Glutamatergic neuron (in vitro differentiated cells): ENCODE data around the gene TMPRSS9. TPM values are rescaled to one million over a fixed set of nuclear protein-coding genes. Genes with fewer than 3 reads are reported as not detected.
A peak's percentile ranks its signal among the peaks of the same experiment; 100 is the strongest.

Experiments used
- DNase-seq: peaks from one replicate; pipeline ENCODE4 v3.0.0; 2022
- H3K27ac Mint-ChIP-seq: one replicate; pipeline ENCODE4 v1.8.0; 2020; ENCODE audit warnings: mild to moderate bottlenecking, mixed read lengths, inconsistent platforms; ENCODE audit not compliant: unreplicated experiment
- H3K27me3 Mint-ChIP-seq: one replicate; pipeline ENCODE4 v1.8.0; 2020; ENCODE audit warnings: mild to moderate bottlenecking, moderate library complexity, mixed read lengths, inconsistent platforms; ENCODE audit not compliant: unreplicated experiment
- H3K36me3 Mint-ChIP-seq: one replicate; pipeline ENCODE4 v1.8.0; 2020; ENCODE audit warnings: mild to moderate bottlenecking, mixed read lengths, inconsistent platforms; ENCODE audit not compliant: unreplicated experiment
- H3K4me1 Mint-ChIP-seq: one replicate; pipeline ENCODE4 v1.8.0; 2020; ENCODE audit warnings: mild to moderate bottlenecking, low read depth, mixed read lengths, inconsistent platforms; ENCODE audit not compliant: unreplicated experiment
- H3K4me3 Mint-ChIP-seq: one replicate; pipeline ENCODE4 v1.8.0; 2020; ENCODE audit warnings: mild to moderate bottlenecking, mixed read lengths, inconsistent platforms; ENCODE audit not compliant: unreplicated experiment
- H3K9me3 Mint-ChIP-seq: one replicate; pipeline ENCODE4 v1.8.0; 2020; ENCODE audit warnings: mild to moderate bottlenecking, moderate library complexity, mixed read lengths, inconsistent platforms; ENCODE audit not compliant: unreplicated experiment
- total RNA-seq: library from RNA; stranded (reverse); fragmentation: NEBNext Ultra II Directional; extraction: Animal tissue kit (Norgen Biotek cat#: 25700); gene quantifications from one replicate; pipeline ENCODE4 v1.2.1, GENCODE V29; 2021; ENCODE audit not compliant: unreplicated experiment
- TF ChIP-seq, protein P1 (sequence below): fragments of 200-600 bp; sonication (generic); IDR thresholded peaks from one replicate; pipeline ENCODE4 v1.5.0; 2021; ENCODE audit not compliant: partially characterized antibody, unreplicated experiment

The TMPRSS9 gene
- total RNA-seq, 1 donor from 2014 or later, result 0.29 TPM

DNA sequence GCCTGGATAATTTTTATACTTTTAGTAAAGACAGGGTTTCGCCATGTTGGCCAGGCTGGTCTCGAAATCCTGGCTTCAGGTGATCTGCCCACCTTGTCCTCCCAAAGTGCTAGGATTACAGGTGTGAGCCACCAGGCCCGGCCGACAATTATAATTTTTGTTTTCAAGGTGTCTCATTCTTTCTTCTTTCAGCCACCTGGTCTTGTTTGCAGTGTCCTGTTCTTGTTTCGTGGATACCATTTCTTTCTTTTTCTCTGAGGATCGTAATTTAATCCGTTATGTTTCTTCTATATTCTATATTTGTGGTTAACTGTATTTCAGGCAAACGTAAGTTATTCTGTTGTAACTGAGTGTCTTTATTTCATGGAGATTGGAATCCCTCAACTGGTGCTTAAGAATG is 51.6 kb downstream of the TMPRSS9 start:
- Mint-ChIP-seq H3K36me3 (peaks cover 16% of the 10 kb centered on the region), H3K4me3 (no peak overlapping the region), H3K27ac (no peak overlapping the region)

DNA sequence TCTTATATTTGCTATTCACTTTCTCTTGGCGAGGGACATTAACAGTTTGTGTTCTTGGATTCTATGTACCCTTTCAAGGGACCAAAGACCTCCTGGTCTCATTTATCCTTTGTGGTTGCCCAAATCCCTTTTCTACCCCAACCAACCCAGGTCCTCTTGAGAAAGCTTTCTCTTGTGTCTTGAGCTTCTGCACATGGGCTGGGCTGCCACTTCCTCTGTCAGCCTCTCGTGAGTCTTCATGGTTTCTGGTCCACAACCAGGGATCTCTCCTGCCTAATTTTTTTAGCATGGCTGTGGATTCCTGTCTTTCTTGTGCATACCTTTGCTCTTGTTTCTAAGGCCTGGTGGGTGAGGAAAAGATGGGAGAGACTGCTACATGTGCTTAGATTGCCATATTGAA is 52.4 kb downstream of the TMPRSS9 start:
- Mint-ChIP-seq H3K36me3 (peaks cover 16% of the 10 kb centered on the region), H3K27me3 (peaks cover 5% of the 10 kb centered on the region), H3K27ac (peak overlapping the region; percentile 4), H3K9me3 (peaks cover 8% of the 10 kb centered on the region), H3K4me3 (no peak overlapping the region), H3K4me1 (no peaks in the 10 kb centered on the region)
- TF ChIP-seq, protein P1, sequence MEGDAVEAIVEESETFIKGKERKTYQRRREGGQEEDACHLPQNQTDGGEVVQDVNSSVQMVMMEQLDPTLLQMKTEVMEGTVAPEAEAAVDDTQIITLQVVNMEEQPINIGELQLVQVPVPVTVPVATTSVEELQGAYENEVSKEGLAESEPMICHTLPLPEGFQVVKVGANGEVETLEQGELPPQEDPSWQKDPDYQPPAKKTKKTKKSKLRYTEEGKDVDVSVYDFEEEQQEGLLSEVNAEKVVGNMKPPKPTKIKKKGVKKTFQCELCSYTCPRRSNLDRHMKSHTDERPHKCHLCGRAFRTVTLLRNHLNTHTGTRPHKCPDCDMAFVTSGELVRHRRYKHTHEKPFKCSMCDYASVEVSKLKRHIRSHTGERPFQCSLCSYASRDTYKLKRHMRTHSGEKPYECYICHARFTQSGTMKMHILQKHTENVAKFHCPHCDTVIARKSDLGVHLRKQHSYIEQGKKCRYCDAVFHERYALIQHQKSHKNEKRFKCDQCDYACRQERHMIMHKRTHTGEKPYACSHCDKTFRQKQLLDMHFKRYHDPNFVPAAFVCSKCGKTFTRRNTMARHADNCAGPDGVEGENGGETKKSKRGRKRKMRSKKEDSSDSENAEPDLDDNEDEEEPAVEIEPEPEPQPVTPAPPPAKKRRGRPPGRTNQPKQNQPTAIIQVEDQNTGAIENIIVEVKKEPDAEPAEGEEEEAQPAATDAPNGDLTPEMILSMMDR, result no peak
- DNase-seq, result no peak

More for the DNA sequence above, 51.6 kb downstream of the TMPRSS9 start:
- H3K9me3 Mint-ChIP-seq, result peaks cover 8% of the 10 kb centered on the region
- no peaks in the 10 kb centered on the region for H3K4me1 Mint-ChIP-seq
- H3K27me3 Mint-ChIP-seq, result peaks cover 7% of the 10 kb centered on the region
- no peak for DNase-seq
- TF ChIP-seq, protein P1, result no peak

DNA sequence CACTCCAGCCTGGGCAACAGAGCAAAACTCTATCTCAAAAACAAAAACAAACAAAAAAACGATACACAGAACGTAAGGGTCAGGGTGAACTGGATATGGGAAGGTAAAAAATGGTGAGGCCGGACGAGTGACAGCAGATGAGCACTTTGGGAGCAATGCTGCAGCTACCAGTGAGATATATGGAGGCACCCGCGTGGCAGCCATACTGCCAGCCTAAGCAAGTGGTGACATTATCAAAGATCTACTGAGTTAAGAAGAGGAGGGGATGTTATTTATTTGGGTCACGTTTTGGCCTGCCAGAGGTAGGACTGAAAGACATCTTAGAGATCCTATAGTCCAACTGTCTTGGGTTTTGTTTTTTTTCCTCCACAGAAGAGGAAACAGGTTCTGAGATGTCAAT is 53.1 kb downstream of the TMPRSS9 start:
- Mint-ChIP-seq H3K27me3 (peaks cover 5% of the 10 kb centered on the region), H3K9me3 (peaks cover 8% of the 10 kb centered on the region), H3K27ac (no peak overlapping the region), H3K36me3 (peaks cover 16% of the 10 kb centered on the region), H3K4me1 (no peaks in the 10 kb centered on the region), H3K4me3 (peak overlapping the region; percentile 1)
- DNase-seq, result no peak
- TF ChIP-seq, protein P1, result no peak

DNA sequence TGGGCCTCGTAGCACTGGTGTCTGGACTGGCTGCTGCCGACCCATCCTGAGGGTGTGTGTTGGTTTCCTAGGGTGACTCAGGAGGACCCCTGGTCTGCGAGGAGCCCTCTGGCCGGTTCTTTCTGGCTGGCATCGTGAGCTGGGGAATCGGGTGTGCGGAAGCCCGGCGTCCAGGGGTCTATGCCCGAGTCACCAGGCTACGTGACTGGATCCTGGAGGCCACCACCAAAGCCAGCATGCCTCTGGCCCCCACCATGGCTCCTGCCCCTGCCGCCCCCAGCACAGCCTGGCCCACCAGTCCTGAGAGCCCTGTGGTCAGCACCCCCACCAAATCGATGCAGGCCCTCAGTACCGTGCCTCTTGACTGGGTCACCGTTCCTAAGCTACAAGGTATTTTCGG is 53.6 kb downstream of the TMPRSS9 start:
- Mint-ChIP-seq H3K27me3 (peaks cover 5% of the 10 kb centered on the region), H3K9me3 (peaks cover 8% of the 10 kb centered on the region), H3K36me3 (peaks cover 16% of the 10 kb centered on the region), H3K4me3 (no peak overlapping the region), H3K4me1 (no peaks in the 10 kb centered on the region), H3K27ac (no peak overlapping the region)
- DNase-seq, result no peak
- TF ChIP-seq, protein P1, result no peak

DNA sequence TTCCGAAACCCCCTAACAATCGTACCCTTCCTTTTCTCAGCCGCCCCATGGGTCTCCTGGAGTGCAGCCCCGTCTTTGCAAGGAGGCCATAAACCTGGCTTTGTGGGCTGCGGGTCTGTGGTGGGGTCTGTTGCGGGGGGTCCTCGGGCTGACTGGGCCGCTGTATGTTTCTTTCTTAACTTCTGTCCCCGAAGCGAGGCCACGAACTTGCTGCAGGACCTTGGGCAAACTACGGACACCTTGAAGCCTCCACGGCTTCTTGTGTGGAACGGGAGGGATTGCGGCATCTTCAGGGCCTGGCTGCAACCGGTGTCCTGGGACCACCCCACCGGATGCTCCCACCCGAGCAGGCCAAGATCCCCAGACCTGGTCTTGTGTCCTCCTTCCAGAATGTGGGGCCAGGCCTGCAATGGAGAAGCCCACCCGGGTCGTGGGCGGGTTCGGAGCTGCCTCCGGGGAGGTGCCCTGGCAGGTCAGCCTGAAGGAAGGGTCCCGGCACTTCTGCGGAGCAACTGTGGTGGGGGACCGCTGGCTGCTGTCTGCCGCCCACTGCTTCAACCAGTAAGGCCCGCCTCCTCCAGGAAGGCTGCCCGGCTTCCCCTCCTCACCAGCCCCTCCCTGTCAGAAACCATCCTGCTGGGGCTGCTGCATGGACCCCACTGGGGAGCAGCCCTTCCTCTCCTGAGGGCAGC is 55.4 kb downstream of the TMPRSS9 start:
- DNase-seq, result no peak
- peaks cover 5% of the 10 kb centered on the region for H3K27me3 Mint-ChIP-seq
- no peak overlapping the region for H3K27ac Mint-ChIP-seq
- TF ChIP-seq, protein P1, result no peak
- peaks cover 6% of the 10 kb centered on the region for H3K9me3 Mint-ChIP-seq
- no peak overlapping the region for H3K4me3 Mint-ChIP-seq
- no peaks in the 10 kb centered on the region for H3K4me1 Mint-ChIP-seq
- H3K36me3 Mint-ChIP-seq, result peaks cover 10% of the 10 kb centered on the region
